Measurements from ENCODE around the gene LRRC17.
A peak's percentile ranks its signal among the peaks of the same experiment; 100 is the strongest.

The LRRC17 gene, protein sequence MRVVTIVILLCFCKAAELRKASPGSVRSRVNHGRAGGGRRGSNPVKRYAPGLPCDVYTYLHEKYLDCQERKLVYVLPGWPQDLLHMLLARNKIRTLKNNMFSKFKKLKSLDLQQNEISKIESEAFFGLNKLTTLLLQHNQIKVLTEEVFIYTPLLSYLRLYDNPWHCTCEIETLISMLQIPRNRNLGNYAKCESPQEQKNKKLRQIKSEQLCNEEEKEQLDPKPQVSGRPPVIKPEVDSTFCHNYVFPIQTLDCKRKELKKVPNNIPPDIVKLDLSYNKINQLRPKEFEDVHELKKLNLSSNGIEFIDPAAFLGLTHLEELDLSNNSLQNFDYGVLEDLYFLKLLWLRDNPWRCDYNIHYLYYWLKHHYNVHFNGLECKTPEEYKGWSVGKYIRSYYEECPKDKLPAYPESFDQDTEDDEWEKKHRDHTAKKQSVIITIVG

DNA sequence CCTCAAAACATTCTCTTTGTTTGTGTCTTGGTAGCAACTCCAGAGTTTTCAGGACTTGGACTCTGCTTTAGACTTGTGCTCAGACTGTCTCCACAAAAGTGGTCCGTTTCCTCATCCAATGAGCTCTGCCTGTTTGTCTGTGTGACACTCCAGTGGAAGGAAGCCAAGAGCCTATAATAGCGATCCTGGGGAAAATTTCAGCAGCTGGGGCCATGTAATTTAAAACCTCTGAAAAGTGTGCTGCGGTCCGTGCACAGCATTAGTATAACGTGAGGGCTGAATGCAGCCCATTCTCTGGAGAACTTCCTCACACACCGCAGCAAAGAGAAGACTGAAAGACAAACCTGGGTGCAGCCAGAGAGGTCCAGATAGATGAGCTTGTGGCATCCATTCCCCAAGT, at the start of gene LRRC17:
TSS of gene LRRC17 (plus strand) at position 259 of the 400 bp plus-strand sequence. CDS start 20,914 bp downstream, outside the sequence.
- peak within 1 kb of the TSS; percentile 39; the same call in 1 of the 2 replicates for H3K4me3 ChIP-seq (ENCODE audit: low read depth, low read length)
- no peaks in the 10 kb centered on the region for H3K36me3 ChIP-seq (ENCODE audit: control insufficient read depth, insufficient read depth, low read length)
- H3K27me3 ChIP-seq (ENCODE audit: control insufficient read depth, insufficient read depth, low read length) = no peaks in the 10 kb centered on the region
- no peak within 1 kb of the TSS for H3K27ac ChIP-seq (ENCODE audit: low read depth, low read length)
- H3K9me3 ChIP-seq (ENCODE audit: control insufficient read depth, insufficient read depth, low read length) = no peaks in the 10 kb centered on the region
- peaks cover 31% of the 10 kb centered on the region for H3K4me1 ChIP-seq (ENCODE audit: control insufficient read depth, insufficient read depth, low read length)
- peak within 1 kb of the TSS; percentile 39; the same call in 1 of the 2 replicates for H3K9ac ChIP-seq (ENCODE audit: low read depth, low read length)

DNA sequence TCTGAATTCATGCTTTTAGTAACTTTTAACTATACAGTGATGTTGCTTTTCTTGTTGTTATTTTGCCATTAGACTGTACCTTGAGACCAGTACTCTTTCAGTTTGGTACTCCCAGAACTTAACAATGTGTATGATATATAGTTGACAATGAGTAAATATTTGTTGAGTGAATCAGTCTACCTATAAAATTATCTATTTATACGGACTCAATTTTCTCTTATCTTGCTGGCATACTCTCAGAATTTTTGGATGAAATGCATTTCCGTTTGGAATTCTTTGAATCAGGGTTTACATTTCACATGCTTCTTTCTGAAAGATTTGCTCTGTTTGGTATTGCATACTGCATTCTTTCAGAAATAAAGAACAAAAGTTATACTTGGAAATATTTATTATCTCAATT, 47.8 kb upstream of the LRRC17 start:
- Histone ChIP-seq H3K27ac (ENCODE audit: low read depth, low read length) (no peak overlapping the region), H3K4me3 (ENCODE audit: low read depth, low read length) (no peak overlapping the region), H3K9me3 (ENCODE audit: control insufficient read depth, insufficient read depth, low read length) (no peaks in the 10 kb centered on the region), H3K36me3 (ENCODE audit: control insufficient read depth, insufficient read depth, low read length) (no peaks in the 10 kb centered on the region), H3K27me3 (ENCODE audit: control insufficient read depth, insufficient read depth, low read length) (no peaks in the 10 kb centered on the region), H3K4me1 (ENCODE audit: control insufficient read depth, insufficient read depth, low read length) (0 out of 2 replicates have a peak, but pooled peaks cover under 1% of the 10 kb centered on the region), H3K9ac (ENCODE audit: low read depth, low read length) (no peak overlapping the region)

DNA sequence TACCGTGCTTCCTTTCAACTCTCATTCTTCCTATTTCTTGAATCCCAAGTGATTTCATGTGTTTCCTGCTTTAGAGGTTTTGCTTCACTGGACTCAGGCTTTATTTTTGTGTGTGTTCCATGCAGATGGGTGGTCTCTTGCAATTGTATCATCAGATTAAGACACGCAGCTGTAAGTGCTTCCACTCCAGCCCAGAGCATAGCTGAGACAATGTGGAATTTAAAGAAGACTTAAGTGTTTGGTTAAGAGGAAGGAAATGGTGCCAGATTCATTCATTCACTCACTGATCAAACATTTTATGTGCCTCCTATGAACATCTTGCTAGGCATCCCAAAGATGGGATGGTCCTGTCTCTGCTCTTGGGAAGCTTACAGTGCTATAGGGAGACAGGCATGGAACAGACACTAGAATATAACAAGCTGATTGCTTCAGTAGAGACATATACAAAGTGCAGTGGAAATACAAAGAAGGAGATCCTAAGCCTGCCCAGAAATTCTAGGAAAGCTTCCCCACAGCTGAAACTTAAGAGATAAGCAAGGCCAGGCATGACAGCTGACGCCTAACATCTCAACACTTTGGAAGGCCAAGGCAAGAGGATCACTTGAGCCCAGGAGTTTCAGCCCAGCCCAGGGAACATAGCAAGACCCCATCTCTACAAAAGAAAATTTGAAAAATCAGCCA, 46.1 kb upstream of the LRRC17 start:
- Histone ChIP-seq H3K9me3 (ENCODE audit: control insufficient read depth, insufficient read depth, low read length) (no peaks in the 10 kb centered on the region), H3K9ac (ENCODE audit: low read depth, low read length) (no peak overlapping the region), H3K27ac (ENCODE audit: low read depth, low read length) (no peak overlapping the region), H3K36me3 (ENCODE audit: control insufficient read depth, insufficient read depth, low read length) (no peaks in the 10 kb centered on the region), H3K4me3 (ENCODE audit: low read depth, low read length) (no peak overlapping the region), H3K27me3 (ENCODE audit: control insufficient read depth, insufficient read depth, low read length) (no peaks in the 10 kb centered on the region), H3K4me1 (ENCODE audit: control insufficient read depth, insufficient read depth, low read length) (no peaks in the 10 kb centered on the region)

DNA sequence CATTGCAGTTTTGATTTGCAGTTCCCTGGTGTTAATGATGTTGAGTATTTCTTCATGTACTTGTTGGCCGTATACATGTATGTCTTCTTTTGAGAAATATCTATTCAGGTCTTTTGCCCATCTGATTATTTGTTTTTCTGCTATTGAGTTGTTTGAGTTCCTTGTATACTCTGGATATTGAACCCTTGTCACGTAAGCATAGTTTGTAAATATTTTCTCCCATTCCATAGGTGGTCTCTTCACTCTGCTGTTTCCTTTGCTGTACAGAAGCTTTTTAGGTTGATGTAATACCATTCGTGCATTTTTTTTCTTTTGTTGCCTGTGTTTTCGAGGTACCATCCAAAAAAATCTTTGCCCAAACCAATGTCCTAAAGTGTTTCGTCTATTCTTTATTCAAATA, 43.6 kb upstream of the LRRC17 start:
- Histone ChIP-seq H3K36me3 (ENCODE audit: control insufficient read depth, insufficient read depth, low read length) (no peaks in the 10 kb centered on the region), H3K27me3 (ENCODE audit: control insufficient read depth, insufficient read depth, low read length) (no peaks in the 10 kb centered on the region), H3K4me3 (ENCODE audit: low read depth, low read length) (no peak overlapping the region), H3K9ac (ENCODE audit: low read depth, low read length) (no peak overlapping the region), H3K4me1 (ENCODE audit: control insufficient read depth, insufficient read depth, low read length) (no peaks in the 10 kb centered on the region), H3K9me3 (ENCODE audit: control insufficient read depth, insufficient read depth, low read length) (no peaks in the 10 kb centered on the region), H3K27ac (ENCODE audit: low read depth, low read length) (no peak overlapping the region)

DNA sequence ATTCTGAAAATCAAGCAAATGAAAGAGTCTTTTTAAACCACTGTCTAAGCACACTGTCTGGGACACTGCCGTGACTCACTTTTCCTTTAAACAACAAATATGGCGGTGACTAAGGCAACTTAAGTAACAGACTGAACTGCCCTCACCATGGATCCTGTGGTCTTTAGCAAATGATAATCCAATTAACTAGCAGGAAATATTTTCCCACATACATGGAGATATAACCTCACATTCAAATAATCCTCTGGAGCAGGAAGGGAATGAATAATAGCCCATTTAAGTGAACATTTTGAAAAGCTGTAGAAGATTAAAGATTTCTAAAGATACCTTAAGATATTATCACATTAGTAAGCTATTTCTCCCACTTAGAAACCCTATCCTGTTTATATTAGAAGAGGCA, 40.3 kb upstream of the LRRC17 start:
- Histone ChIP-seq H3K4me3 (ENCODE audit: low read depth, low read length) (no peak overlapping the region), H3K27ac (ENCODE audit: low read depth, low read length) (no peak overlapping the region), H3K9me3 (ENCODE audit: control insufficient read depth, insufficient read depth, low read length) (no peaks in the 10 kb centered on the region), H3K27me3 (ENCODE audit: control insufficient read depth, insufficient read depth, low read length) (no peaks in the 10 kb centered on the region), H3K9ac (ENCODE audit: low read depth, low read length) (no peak overlapping the region), H3K36me3 (ENCODE audit: control insufficient read depth, insufficient read depth, low read length) (no peaks in the 10 kb centered on the region), H3K4me1 (ENCODE audit: control insufficient read depth, insufficient read depth, low read length) (no peaks in the 10 kb centered on the region)

DNA sequence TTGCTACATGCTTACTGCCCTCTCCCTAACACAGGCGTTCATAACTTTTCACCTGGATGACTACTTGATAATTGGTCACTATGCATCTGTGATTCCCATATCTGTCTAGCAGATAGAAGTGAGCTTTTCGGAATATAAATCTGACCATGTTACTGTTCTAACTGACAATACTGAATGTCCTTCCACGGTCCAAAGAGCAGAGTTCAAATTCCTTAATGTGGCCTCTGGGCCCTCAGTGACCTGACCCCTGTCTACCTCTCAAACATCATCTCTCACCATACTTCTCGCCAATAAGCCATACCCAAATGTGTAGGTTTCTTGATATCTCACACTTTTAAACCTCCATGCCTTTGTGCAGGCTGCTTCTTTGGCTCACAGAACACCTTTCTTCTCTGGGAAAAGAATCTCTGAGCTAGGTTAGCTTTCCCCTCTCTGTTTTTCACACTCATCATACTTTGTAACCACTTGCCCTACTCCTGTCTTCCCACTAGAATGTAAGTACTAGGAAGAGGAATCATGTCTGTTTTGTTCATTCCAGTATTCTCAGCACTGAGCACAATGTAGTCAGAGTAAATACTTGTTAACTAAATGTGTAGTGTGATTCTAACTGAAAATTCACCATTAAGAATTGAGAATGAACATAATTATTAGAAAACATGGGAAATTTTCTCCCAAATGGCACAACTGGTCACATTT, 39.2 kb upstream of the LRRC17 start:
- H3K4me3 ChIP-seq (ENCODE audit: low read depth, low read length) = no peak overlapping the region
- no peaks in the 10 kb centered on the region for H3K4me1 ChIP-seq (ENCODE audit: control insufficient read depth, insufficient read depth, low read length)
- H3K36me3 ChIP-seq (ENCODE audit: control insufficient read depth, insufficient read depth, low read length) = no peaks in the 10 kb centered on the region
- H3K9me3 ChIP-seq (ENCODE audit: control insufficient read depth, insufficient read depth, low read length) = no peaks in the 10 kb centered on the region
- no peaks in the 10 kb centered on the region for H3K27me3 ChIP-seq (ENCODE audit: control insufficient read depth, insufficient read depth, low read length)
- H3K9ac ChIP-seq (ENCODE audit: low read depth, low read length) = no peak overlapping the region
- no peak overlapping the region for H3K27ac ChIP-seq (ENCODE audit: low read depth, low read length)

DNA sequence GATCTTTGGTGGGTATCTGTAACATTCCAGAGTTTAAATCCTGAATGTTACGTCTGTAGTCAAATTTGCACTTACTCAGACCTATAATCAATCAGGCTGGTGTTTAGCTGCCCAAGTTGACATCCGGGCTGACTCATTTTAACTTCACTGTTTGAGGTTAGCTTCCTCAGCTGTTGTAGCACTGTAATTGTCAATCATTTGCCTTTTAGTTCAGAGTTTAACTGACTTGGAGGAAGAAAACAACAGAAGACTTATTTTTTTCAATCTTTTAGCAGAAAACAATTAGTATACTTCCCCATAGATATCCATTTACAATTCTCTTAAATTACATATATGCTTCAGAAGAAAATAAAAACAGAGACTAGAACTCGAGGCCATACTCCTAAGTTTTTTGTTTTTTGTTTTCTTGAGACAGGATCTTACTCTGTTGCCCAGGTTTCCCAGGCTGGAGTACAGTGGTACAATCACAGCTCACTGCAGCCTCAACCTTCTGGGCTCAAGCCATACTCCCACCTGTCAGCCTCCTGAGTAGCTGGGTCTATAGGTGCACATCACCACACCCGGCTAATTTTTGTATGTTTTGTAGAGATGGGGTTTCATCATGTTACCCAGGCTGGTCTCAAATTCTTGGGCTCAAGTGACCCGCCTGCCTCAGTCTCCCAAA, 38.5 kb upstream of the LRRC17 start:
- no peaks in the 10 kb centered on the region for H3K9me3 ChIP-seq (ENCODE audit: control insufficient read depth, insufficient read depth, low read length)
- no peak overlapping the region for H3K4me3 ChIP-seq (ENCODE audit: low read depth, low read length)
- no peaks in the 10 kb centered on the region for H3K27me3 ChIP-seq (ENCODE audit: control insufficient read depth, insufficient read depth, low read length)
- H3K4me1 ChIP-seq (ENCODE audit: control insufficient read depth, insufficient read depth, low read length) = no peaks in the 10 kb centered on the region
- no peak overlapping the region for H3K9ac ChIP-seq (ENCODE audit: low read depth, low read length)
- H3K36me3 ChIP-seq (ENCODE audit: control insufficient read depth, insufficient read depth, low read length) = no peaks in the 10 kb centered on the region
- H3K27ac ChIP-seq (ENCODE audit: low read depth, low read length) = no peak overlapping the region

DNA sequence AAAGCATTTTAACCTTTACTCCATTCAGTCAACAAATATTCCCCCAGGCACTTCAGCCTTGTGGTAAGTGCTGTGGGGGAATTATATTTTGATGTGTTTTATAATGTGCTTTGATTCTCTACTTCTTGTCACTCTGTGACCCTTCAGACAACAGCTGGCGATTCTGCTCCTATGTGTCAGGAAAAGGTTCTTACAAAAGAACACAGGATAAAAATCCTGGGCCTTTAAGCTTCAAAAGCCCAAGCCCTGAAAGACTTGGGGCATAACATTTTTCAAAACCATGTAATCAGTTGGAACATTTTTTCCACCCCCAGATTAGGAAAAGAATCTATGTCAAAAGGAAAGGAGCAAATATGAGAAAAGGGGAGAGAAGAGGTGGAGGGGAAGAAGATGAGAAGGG, 37.8 kb upstream of the LRRC17 start:
- H3K9me3 ChIP-seq (ENCODE audit: control insufficient read depth, insufficient read depth, low read length) = no peaks in the 10 kb centered on the region
- H3K27ac ChIP-seq (ENCODE audit: low read depth, low read length) = no peak overlapping the region
- H3K36me3 ChIP-seq (ENCODE audit: control insufficient read depth, insufficient read depth, low read length) = no peaks in the 10 kb centered on the region
- H3K4me3 ChIP-seq (ENCODE audit: low read depth, low read length) = no peak overlapping the region
- H3K27me3 ChIP-seq (ENCODE audit: control insufficient read depth, insufficient read depth, low read length) = no peaks in the 10 kb centered on the region
- H3K4me1 ChIP-seq (ENCODE audit: control insufficient read depth, insufficient read depth, low read length) = no peaks in the 10 kb centered on the region
- no peak overlapping the region for H3K9ac ChIP-seq (ENCODE audit: low read depth, low read length)

DNA sequence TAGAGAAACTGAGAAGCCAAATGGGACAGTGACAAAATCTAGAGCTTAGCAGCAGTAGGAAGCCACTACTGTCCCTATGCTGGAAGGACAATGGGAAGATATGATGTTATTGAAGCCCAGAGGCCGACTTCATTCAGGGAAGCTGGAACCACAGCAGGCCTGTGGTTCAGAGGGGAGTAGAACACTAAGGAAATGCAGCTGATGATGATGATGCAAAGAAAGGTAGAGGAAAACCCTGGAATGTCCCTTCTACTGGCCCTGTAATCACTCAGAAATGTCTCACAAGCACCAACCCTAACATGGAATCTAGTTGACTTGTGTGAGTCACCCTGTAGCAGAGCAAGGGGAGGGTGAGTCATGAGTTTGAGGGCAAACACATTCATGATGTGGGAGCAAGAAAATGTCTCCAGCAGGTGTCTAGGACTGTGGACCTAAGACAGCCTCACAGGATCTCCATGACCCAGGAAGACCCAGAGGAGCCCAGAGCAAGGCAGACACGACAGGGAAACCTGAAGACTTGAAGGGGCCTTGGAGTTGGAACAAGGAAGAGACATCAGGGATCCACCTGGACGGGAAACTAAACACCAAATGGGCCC, 37.0 kb upstream of the LRRC17 start:
- no peaks in the 10 kb centered on the region for H3K9me3 ChIP-seq (ENCODE audit: control insufficient read depth, insufficient read depth, low read length)
- no peak overlapping the region for H3K27ac ChIP-seq (ENCODE audit: low read depth, low read length)

DNA sequence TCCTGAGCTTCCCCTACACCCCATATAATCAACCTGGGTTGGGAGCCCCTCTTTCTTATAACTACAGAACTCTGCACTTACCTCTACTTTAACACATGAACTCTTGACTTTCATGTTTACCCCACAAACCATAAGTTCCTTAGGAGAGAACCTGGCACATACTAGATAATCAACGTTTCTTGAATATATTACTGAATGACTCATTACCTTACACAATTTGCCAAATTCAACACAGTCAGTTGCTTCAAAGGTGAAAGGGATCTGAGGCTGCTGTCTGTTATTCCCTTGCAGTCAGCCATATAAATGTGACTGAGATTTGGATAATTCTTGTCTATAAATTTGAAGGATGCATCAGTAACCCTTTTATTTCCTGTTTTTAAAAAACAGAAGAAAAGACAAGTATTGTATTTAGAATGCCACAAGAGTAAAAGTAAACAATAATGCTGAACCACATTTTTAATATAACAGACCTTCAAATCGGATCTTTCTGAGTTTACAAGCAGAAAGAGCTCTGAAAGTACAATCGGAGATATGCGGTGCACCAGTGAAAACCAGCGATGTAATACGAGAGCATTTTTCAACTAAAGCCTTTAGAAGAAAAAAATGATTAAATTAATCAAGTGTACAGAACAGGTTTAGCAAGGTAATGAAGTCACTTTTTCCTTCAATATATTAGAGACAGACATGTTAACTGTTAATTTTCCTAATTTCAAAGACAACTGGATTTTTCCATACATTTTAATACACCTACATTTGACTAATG, 29.5 kb upstream of the LRRC17 start:
- Histone ChIP-seq H3K9me3 (ENCODE audit: control insufficient read depth, insufficient read depth, low read length) (no peaks in the 10 kb centered on the region), H3K4me1 (ENCODE audit: control insufficient read depth, insufficient read depth, low read length) (no peaks in the 10 kb centered on the region), H3K36me3 (ENCODE audit: control insufficient read depth, insufficient read depth, low read length) (no peaks in the 10 kb centered on the region), H3K4me3 (ENCODE audit: low read depth, low read length) (no peak overlapping the region), H3K27ac (ENCODE audit: low read depth, low read length) (no peak overlapping the region), H3K27me3 (ENCODE audit: control insufficient read depth, insufficient read depth, low read length) (no peaks in the 10 kb centered on the region), H3K9ac (ENCODE audit: low read depth, low read length) (no peak overlapping the region)

More for the DNA sequence above, 37.0 kb upstream of the LRRC17 start:
- H3K9ac ChIP-seq (ENCODE audit: low read depth, low read length) = no peak overlapping the region
- no peaks in the 10 kb centered on the region for H3K27me3 ChIP-seq (ENCODE audit: control insufficient read depth, insufficient read depth, low read length)
- H3K36me3 ChIP-seq (ENCODE audit: control insufficient read depth, insufficient read depth, low read length) = no peaks in the 10 kb centered on the region
- no peaks in the 10 kb centered on the region for H3K4me1 ChIP-seq (ENCODE audit: control insufficient read depth, insufficient read depth, low read length)
- H3K4me3 ChIP-seq (ENCODE audit: low read depth, low read length) = no peak overlapping the region

All from HUES48 (cell line).